NB4 (cell line): Measurements from ENCODE around the gene PPP3R1.

Source experiments
- CTCF ChIP-seq: IDR thresholded peaks from one replicate; pipeline ENCODE4 v1.5.1; 2012; ENCODE audit warnings: low read depth, low read length
- POLR2A ChIP-seq: IDR thresholded peaks from 2 replicates; pipeline ENCODE4 v1.6.1; 2011; ENCODE audit warnings: mild to moderate bottlenecking; ENCODE audit not compliant: insufficient read length; ENCODE audit errors: extremely low read depth
- TF ChIP-seq, protein P1 (sequence below): IDR thresholded peaks from 2 replicates; pipeline ENCODE4 v1.6.1; 2011; ENCODE audit warnings: low read depth, low read length

- TF ChIP-seq CTCF = no peak
- no peak for TF ChIP-seq POLR2A
- TF ChIP-seq, protein P1, sequence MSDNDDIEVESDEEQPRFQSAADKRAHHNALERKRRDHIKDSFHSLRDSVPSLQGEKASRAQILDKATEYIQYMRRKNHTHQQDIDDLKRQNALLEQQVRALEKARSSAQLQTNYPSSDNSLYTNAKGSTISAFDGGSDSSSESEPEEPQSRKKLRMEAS = no peak
These were observed 30.0 kb downstream of the PPP3R1 start for GRCh38 chr2:68222287-68222686.
